Measurements from ENCODE around the gene CSTPP1. TPM values are rescaled to one million over a fixed set of nuclear protein-coding genes. Genes with fewer than 3 reads are reported as not detected.
"Not testable (repeated sequence)": the region's sequence is repeated elsewhere in the genome, so short reads cannot be mapped to it uniquely, and the experiment has no call there.

The CSTPP1 gene
- total and polyA plus RNA-seq, 2 donors (not counting 1 experiment from before 2014, with no cell fraction given), result 11.5 to 29.0 TPM

DNA sequence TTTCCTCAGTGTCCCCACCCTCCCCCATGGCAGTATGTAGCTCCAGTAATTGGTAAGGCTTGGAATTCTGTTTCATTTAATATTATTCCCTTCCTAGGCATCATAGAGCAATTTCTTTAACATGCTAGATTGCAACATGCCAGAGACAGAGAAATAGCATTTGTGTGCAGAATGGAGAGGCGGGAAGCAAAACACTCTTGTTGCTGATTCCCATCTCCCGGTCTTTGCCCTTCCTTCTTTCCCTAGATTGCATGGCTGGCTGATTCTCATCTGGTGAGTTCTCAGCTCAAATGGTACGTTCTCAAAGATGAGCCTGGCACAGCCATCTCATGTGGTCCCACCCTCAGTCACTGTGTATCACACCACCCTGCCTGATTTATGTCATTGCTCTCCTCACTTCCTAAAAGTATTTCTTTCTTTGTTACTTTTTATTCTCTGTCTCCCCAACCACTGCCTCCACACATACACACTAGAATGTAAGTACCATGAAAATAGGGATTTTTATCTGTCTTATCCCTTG lies 173.2 kb downstream of the CSTPP1 start:
- H3K4me1 Mint-ChIP-seq, result peaks cover 10% of the 10 kb centered on the region
- H3K27ac ChIP-seq (ENCODE audit: low read length in 2 of 2), result no peak overlapping the region
- no peaks in the 10 kb centered on the region for H4K20me1 ChIP-seq (ENCODE audit: control insufficient read depth, insufficient read depth, low read length, poor library complexity, severe bottlenecking)
- ChIA-PET CTCF (no interaction called here), POLR2A (no interaction called here)
- 91% methylated on average over 3 of the region's 3 CpGs for WGBS (ENCODE audit: insufficient coverage)
- no peaks in the 10 kb centered on the region for H3K36me3 ChIP-seq (replicated peaks in 1 of 2; ENCODE audit: control extremely low read depth in 1 of 2, control insufficient read depth in 1 of 2, extremely low read depth in 1 of 2, insufficient read depth in 2 of 2, low read length in 1 of 2)
- H3K9ac ChIP-seq (ENCODE audit: low read length), result no peak overlapping the region
- no peak overlapping the region for H2AFZ ChIP-seq (ENCODE audit: insufficient read depth, low read depth, low read length, poor library complexity, severe bottlenecking)
- H3K27ac Mint-ChIP-seq, result no peak overlapping the region
- no peak overlapping the region for H3K4me2 ChIP-seq (replicated peaks; ENCODE audit: low read depth, low read length, poor library complexity, severe bottlenecking)
- no peaks in the 10 kb centered on the region for H3K79me2 ChIP-seq (ENCODE audit: control insufficient read depth, insufficient read depth, low read length)
- H3K4me3 ChIP-seq (ENCODE audit: control extremely low read depth in 1 of 5, extremely low read depth in 1 of 5, insufficient read depth in 1 of 5, low read depth in 2 of 5, low read length in 4 of 5), result no peak overlapping the region
- no peak overlapping the region for H3K4me3 Mint-ChIP-seq
- intact Hi-C loops (cut with micrococcal nuclease), result no loop called here
- no peaks in the 10 kb centered on the region for H3K4me1 ChIP-seq (ENCODE audit: control insufficient read depth in 2 of 2, insufficient read depth in 2 of 2, low read length in 2 of 2)
- DNase-seq (no peak), ATAC-seq (ENCODE audit: low read depth) (no peak)
- H3K27me3 Mint-ChIP-seq, result no peaks in the 10 kb centered on the region
- H3K9me3 Mint-ChIP-seq (ENCODE audit: insufficient read depth), result no peaks in the 10 kb centered on the region
- H3K9me3 ChIP-seq (ENCODE audit: control extremely low read depth in 1 of 3, control insufficient read depth in 2 of 3, insufficient read depth in 1 of 3, low read length in 2 of 3), result no peaks in the 10 kb centered on the region
- no peaks in the 10 kb centered on the region for H3K27me3 ChIP-seq (replicated peaks in 1 of 4; ENCODE audit: control extremely low read depth in 1 of 4, control insufficient read depth in 3 of 4, insufficient read depth in 4 of 4, low read length in 3 of 4)
- TF ChIP-seq CTCF (IDR thresholded peaks at IDR 0.05), result no peak
- no peak for TF ChIP-seq EZH2 (IDR thresholded peaks at IDR 0.05; ENCODE audit: borderline replicate concordance, insufficient read depth, low read depth, low read length, poor library complexity, severe bottlenecking)

DNA sequence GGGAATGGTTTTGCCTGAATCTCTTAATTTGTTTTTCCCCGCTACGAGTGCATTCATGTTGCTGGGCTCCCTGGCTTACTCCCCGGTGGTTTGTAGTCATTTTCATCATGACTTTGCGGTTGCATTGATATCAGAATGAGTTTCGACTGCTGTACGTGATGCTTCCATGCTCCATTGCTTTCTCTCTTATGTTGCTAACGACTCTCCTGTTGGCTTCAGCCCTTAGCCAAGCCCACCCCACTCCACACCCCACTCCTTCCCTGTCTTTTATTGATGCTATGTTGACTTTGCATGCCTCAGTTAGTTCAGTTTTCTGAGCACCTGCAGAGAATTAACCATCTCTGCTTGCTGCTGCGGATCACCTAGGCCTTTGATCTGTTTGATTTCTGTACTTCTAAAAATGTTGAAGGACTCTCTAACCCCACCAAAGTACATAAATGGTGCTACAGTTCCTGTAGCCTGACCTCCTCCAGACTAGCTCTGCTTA lies 174.8 kb downstream of the CSTPP1 start:
- DNase-seq (no peak), ATAC-seq (ENCODE audit: low read depth) (peak; percentile 10)
- intact Hi-C loops (cut with micrococcal nuclease), result no loop called here
- 48% methylated on average over 7 of the region's 8 CpGs for WGBS (ENCODE audit: insufficient coverage)
- Histone ChIP-seq H4K20me1 (ENCODE audit: control insufficient read depth, insufficient read depth, low read length, poor library complexity, severe bottlenecking) (no peaks in the 10 kb centered on the region), H3K27me3 (replicated peaks in 1 of 4; ENCODE audit: control extremely low read depth in 1 of 4, control insufficient read depth in 3 of 4, insufficient read depth in 4 of 4, low read length in 3 of 4) (no peaks in the 10 kb centered on the region), H3K79me2 (ENCODE audit: control insufficient read depth, insufficient read depth, low read length) (no peaks in the 10 kb centered on the region), H3K4me1 (ENCODE audit: control insufficient read depth in 2 of 2, insufficient read depth in 2 of 2, low read length in 2 of 2) (no peaks in the 10 kb centered on the region), H3K4me3 (ENCODE audit: control extremely low read depth in 1 of 5, extremely low read depth in 1 of 5, insufficient read depth in 1 of 5, low read depth in 2 of 5, low read length in 4 of 5) (no peak overlapping the region), H3K9ac (ENCODE audit: low read length) (no peak overlapping the region), H3K27ac (ENCODE audit: low read length in 2 of 2) (no peak overlapping the region), H2AFZ (ENCODE audit: insufficient read depth, low read depth, low read length, poor library complexity, severe bottlenecking) (no peak overlapping the region), H3K36me3 (replicated peaks in 1 of 2; ENCODE audit: control extremely low read depth in 1 of 2, control insufficient read depth in 1 of 2, extremely low read depth in 1 of 2, insufficient read depth in 2 of 2, low read length in 1 of 2) (no peaks in the 10 kb centered on the region), H3K4me2 (replicated peaks; ENCODE audit: low read depth, low read length, poor library complexity, severe bottlenecking) (no peak overlapping the region), H3K9me3 (ENCODE audit: control extremely low read depth in 1 of 3, control insufficient read depth in 2 of 3, insufficient read depth in 1 of 3, low read length in 2 of 3) (no peaks in the 10 kb centered on the region)
- TF ChIP-seq CTCF (IDR thresholded peaks at IDR 0.05) (no peak), EZH2 (IDR thresholded peaks at IDR 0.05; ENCODE audit: borderline replicate concordance, insufficient read depth, low read depth, low read length, poor library complexity, severe bottlenecking) (no peak)
- peaks cover 10% of the 10 kb centered on the region for H3K4me1 Mint-ChIP-seq
- H3K27me3 Mint-ChIP-seq, result no peaks in the 10 kb centered on the region
- no peak overlapping the region for H3K27ac Mint-ChIP-seq
- CTCF ChIA-PET, result interaction anchor here (0.7 kb wide), 1 partner anchor 41 kb away, joined by 3 read pairs; no protein-coding TSS in a partner anchor
- no peaks in the 10 kb centered on the region for H3K9me3 Mint-ChIP-seq (ENCODE audit: insufficient read depth)
- H3K4me3 Mint-ChIP-seq, result no peak overlapping the region
- POLR2A ChIA-PET, result no interaction called here

DNA sequence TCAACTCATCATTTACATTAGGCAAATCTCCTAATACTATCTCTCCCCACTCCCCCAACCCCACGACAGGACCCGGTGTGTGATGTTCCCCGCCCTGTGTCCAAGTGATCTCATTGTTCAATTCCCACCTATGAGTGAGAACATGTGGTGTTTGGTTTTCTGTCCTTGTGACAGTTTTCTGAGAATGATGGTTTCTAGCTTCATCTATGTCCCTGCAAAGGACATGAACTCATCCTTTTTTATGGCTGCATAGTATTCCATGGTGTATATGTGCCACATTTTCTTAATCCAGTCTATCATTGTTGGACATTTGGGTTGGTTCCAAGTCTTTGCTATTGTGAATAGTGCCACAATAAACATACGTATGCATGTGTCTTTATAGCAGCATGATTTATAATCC lies 176.4 kb downstream of the CSTPP1 start:
- H3K27me3 ChIP-seq (replicated peaks in 1 of 4; ENCODE audit: control extremely low read depth in 1 of 4, control insufficient read depth in 3 of 4, insufficient read depth in 4 of 4, low read length in 3 of 4); ATAC-seq (ENCODE audit: low read depth); H3K4me1 ChIP-seq (ENCODE audit: control insufficient read depth in 2 of 2, insufficient read depth in 2 of 2, low read length in 2 of 2); H3K9me3 Mint-ChIP-seq (ENCODE audit: insufficient read depth); H3K27ac ChIP-seq (ENCODE audit: low read length in 2 of 2); intact Hi-C loops (cut with micrococcal nuclease); H3K4me2 ChIP-seq (replicated peaks; ENCODE audit: low read depth, low read length, poor library complexity, severe bottlenecking); H3K9me3 ChIP-seq (ENCODE audit: control extremely low read depth in 1 of 3, control insufficient read depth in 2 of 3, insufficient read depth in 1 of 3, low read length in 2 of 3); H3K4me3 ChIP-seq (ENCODE audit: control extremely low read depth in 1 of 5, extremely low read depth in 1 of 5, insufficient read depth in 1 of 5, low read depth in 2 of 5, low read length in 4 of 5); H2AFZ ChIP-seq (ENCODE audit: insufficient read depth, low read depth, low read length, poor library complexity, severe bottlenecking); H3K9ac ChIP-seq (ENCODE audit: low read length); H3K27ac Mint-ChIP-seq; POLR2A ChIA-PET; H3K36me3 ChIP-seq (replicated peaks in 1 of 2; ENCODE audit: control extremely low read depth in 1 of 2, control insufficient read depth in 1 of 2, extremely low read depth in 1 of 2, insufficient read depth in 2 of 2, low read length in 1 of 2); H3K4me1 Mint-ChIP-seq; H3K27me3 Mint-ChIP-seq; H4K20me1 ChIP-seq (ENCODE audit: control insufficient read depth, insufficient read depth, low read length, poor library complexity, severe bottlenecking); H3K4me3 Mint-ChIP-seq; CTCF ChIA-PET; H3K79me2 ChIP-seq (ENCODE audit: control insufficient read depth, insufficient read depth, low read length); DNase-seq: not testable (repeated sequence)
- no CpG with 5 or more reads among the region's 4 CpGs for WGBS (ENCODE audit: insufficient coverage)
